Muscle layer of colon (tissue), 2 donors: ENCODE data around the gene CEP85L.

Experiments
- H3K27ac ChIP-seq: one replicate; pipeline ENCODE4 v1.7.0; 2013; ENCODE audit warnings: low read depth, mild to moderate bottlenecking, low read length, moderate library complexity
- H3K27me3 ChIP-seq, 2 donors: one replicate each; pipeline ENCODE4 v1.7.0; 2013; ENCODE audit warnings: low read length in 2 of 2, mild to moderate bottlenecking in 2 of 2; ENCODE audit not compliant: insufficient read depth in 2 of 2, control insufficient read depth in 1 of 2
- H3K36me3 ChIP-seq: one replicate; pipeline ENCODE4 v1.7.0; 2013; ENCODE audit warnings: mild to moderate bottlenecking, low read length; ENCODE audit not compliant: insufficient read depth
- H3K4me1 ChIP-seq: one replicate; pipeline ENCODE4 v1.7.0; 2013; ENCODE audit warnings: mild to moderate bottlenecking, low read length; ENCODE audit not compliant: insufficient read depth
- H3K4me3 ChIP-seq, 2 donors: one replicate each; pipeline ENCODE4 v1.7.0; 2013; ENCODE audit warnings: low read length in 2 of 2, low read depth in 1 of 2, mild to moderate bottlenecking in 1 of 2, moderate library complexity in 1 of 2
- H3K9ac ChIP-seq: one replicate; pipeline ENCODE4 v1.7.0; 2013; ENCODE audit warnings: low read length
- H3K9me3 ChIP-seq: one replicate; pipeline ENCODE4 v1.7.0; 2013; ENCODE audit warnings: mild to moderate bottlenecking, low read length
- donor health status: abdominal sarcoma.
- donor health status: Adenocarcinoma of cecum.

Gene CEP85L

DNA sequence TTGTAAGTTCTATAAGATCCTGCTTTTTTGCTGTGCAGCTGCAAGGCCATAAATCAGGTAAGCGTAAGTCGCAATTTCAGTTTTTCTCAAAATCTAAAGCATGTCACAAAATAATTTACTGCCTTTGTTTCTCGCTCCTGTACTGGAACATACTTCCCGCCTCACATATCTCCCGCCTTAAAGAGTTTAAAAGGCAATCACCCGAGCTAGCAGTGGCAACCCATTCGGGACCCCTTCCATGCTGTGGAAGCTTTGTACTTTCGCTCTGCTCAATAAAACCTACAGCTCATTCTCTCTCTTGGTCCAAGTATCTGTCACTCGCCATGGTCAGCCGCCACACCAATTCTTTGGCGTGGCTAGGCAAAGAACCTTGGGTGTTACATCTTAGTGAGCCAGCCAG, 34.0 kb downstream of the CEP85L start:
- Histone ChIP-seq H3K9me3 (no peaks in the 10 kb centered on the region), H3K4me1 (peaks cover 6% of the 10 kb centered on the region), H3K27ac (no peak overlapping the region), H3K4me3 (no peak overlapping the region), H3K9ac (no peak overlapping the region), H3K27me3 (no peaks in the 10 kb centered on the region), H3K36me3 (no peaks in the 10 kb centered on the region)

GRCh38 chr6:118611334-118611733, 40.1 kb downstream of the CEP85L start:
- H3K4me1 ChIP-seq: no peaks in the 10 kb centered on the region
- H3K27me3 ChIP-seq: no peaks in the 10 kb centered on the region
- no peak overlapping the region for H3K9ac ChIP-seq
- no peaks in the 10 kb centered on the region for H3K9me3 ChIP-seq
- no peak overlapping the region for H3K4me3 ChIP-seq
- no peak overlapping the region for H3K27ac ChIP-seq
- no peaks in the 10 kb centered on the region for H3K36me3 ChIP-seq

GRCh38 chr6:118606858-118607257, 44.5 kb downstream of the CEP85L start:
- no peaks in the 10 kb centered on the region for H3K4me1 ChIP-seq
- H3K9me3 ChIP-seq: no peaks in the 10 kb centered on the region
- no peak overlapping the region for H3K9ac ChIP-seq
- no peaks in the 10 kb centered on the region for H3K27me3 ChIP-seq
- H3K27ac ChIP-seq: no peak overlapping the region
- H3K36me3 ChIP-seq: no peaks in the 10 kb centered on the region
- H3K4me3 ChIP-seq: no peak overlapping the region

DNA sequence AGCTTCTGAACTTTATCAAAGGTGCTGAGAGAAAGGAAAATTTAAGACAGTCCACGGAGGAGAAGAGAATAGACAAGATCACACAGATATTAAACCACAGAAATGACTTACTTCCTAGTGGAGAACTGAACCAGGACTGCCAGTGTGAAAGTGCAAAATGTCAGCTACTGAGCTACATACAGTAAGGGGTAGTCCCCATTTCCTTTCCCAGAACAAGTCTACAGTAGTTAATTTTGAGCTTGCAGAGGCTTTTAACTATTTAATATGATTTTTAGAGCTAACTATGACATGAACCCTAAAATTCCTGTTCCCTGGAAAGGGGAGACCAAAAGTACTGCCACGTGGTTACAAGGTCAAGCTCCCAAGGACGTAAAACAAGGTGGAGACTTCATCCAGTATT, 45.1 kb downstream of the CEP85L start:
- H3K36me3 ChIP-seq: no peaks in the 10 kb centered on the region

DNA sequence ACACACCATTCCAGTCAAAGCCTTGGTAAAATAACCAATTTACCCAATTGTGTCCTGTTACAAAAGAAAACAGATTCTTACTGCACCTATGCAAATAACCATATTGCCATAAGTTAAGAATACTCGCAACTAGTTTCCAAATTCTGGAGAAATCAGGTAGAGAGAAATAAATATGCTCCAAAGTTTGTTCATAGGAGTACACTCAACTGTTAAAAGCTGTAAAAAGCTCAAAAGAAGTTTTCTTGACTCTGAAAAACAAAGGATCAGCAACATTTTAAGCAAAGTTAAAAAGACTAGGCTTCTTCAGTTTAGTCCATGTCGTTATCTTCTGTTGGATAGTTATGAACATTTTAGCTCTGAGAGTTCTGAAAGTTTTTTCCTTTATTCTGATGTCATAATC, 48.0 kb downstream of the CEP85L start:
- Histone ChIP-seq H3K9me3 (no peaks in the 10 kb centered on the region), H3K9ac (no peak overlapping the region), H3K4me1 (peaks cover 4% of the 10 kb centered on the region), H3K27ac (no peak overlapping the region), H3K4me3 (no peak overlapping the region), H3K27me3 (no peaks in the 10 kb centered on the region), H3K36me3 (no peaks in the 10 kb centered on the region)

More for the DNA sequence above, 45.1 kb downstream of the CEP85L start:
- Histone ChIP-seq H3K27me3 (no peaks in the 10 kb centered on the region), H3K27ac (no peak overlapping the region), H3K9ac (no peak overlapping the region), H3K9me3 (no peaks in the 10 kb centered on the region), H3K4me3 (no peak overlapping the region), H3K4me1 (no peaks in the 10 kb centered on the region)

DNA sequence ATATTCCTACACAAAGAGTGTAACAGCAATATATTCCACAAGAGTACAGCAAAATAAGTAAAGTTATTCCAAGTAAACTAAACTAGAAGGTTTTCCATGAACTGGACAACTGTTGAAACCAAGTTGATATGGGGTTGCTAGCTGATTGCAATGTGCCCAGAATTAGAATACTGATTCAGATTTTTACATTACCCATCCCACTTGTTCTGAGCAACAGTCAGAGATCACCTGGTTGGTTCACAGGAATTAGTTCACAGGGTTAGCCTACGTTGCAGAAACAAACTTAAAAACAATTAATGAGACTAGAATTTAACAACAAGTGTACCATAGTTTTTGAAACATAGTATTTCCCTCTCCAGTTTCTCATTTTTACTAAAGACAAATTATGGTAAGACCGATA, 49.1 kb downstream of the CEP85L start:
- no peak overlapping the region for H3K4me3 ChIP-seq
- no peaks in the 10 kb centered on the region for H3K9me3 ChIP-seq
- peaks cover 7% of the 10 kb centered on the region for H3K4me1 ChIP-seq
- H3K9ac ChIP-seq: no peak overlapping the region
- no peak overlapping the region for H3K27ac ChIP-seq
- H3K36me3 ChIP-seq: no peaks in the 10 kb centered on the region
- H3K27me3 ChIP-seq: no peaks in the 10 kb centered on the region

- H3K9ac ChIP-seq: no peak overlapping the region
- no peak overlapping the region for H3K27ac ChIP-seq
- no peak overlapping the region for H3K4me3 ChIP-seq
- H3K27me3 ChIP-seq: no peaks in the 10 kb centered on the region
- no peaks in the 10 kb centered on the region for H3K36me3 ChIP-seq
- no peaks in the 10 kb centered on the region for H3K9me3 ChIP-seq
- H3K4me1 ChIP-seq: peaks cover 7% of the 10 kb centered on the region
Observed at GRCh38 chr6:118598324-118598723, 53.1 kb downstream of the CEP85L start.

DNA sequence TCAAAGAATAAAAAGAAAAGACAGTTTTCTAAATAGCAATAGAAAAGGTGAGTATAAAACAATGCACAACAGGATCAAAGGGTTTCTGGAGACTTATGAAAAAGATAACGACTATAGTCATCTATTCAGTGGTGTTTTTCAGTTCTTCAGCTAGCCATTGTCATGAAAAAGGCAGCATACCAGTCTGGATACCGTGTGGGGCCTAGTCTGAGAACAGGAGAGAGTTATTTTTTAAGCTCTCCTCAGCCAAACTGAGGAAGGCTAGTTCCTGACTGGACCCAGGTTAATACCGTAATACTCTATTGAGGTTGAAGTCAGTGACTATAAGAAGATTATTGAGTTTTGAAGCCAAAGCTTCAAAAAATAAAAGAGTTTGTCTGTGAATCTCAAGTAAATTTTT, 53.8 kb downstream of the CEP85L start:
- Histone ChIP-seq H3K9ac (no peak overlapping the region), H3K36me3 (no peaks in the 10 kb centered on the region), H3K4me3 (no peak overlapping the region), H3K27ac (no peak overlapping the region), H3K4me1 (peaks cover 7% of the 10 kb centered on the region), H3K9me3 (no peaks in the 10 kb centered on the region), H3K27me3 (no peaks in the 10 kb centered on the region)

DNA sequence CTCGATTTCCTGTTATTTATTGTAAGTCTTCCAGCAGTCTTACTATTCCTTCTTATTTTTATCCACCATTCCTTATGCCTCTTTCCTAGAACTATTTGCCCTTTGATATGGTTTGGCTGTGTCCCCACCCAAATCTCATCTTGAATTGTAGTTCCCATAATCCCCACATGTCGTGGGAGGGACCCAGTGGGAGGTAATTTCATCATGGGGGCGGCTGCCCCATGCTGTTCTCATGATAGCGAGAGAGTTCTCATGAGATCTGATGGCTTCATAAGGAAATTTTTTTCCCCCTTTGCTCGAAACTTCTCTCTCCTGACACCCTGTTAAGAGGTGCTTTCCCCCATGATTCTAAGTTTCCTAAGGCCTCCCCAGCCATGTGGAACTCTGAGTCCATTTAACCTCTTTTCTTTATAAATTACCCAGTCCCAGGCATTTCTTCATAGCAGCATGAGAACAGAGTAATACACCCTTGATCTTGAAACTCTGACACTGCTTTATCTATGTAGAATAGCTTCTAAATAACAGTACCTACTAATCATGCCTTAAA, 54.5 kb downstream of the CEP85L start:
- no peaks in the 10 kb centered on the region for H3K27me3 ChIP-seq
- H3K27ac ChIP-seq: no peak overlapping the region

GRCh38 chr6:118594877-118595276, 56.5 kb downstream of the CEP85L start:
- H3K9ac ChIP-seq: no peak overlapping the region
- no peaks in the 10 kb centered on the region for H3K9me3 ChIP-seq
- H3K36me3 ChIP-seq: no peaks in the 10 kb centered on the region
- H3K27ac ChIP-seq: no peak overlapping the region
- no peaks in the 10 kb centered on the region for H3K27me3 ChIP-seq
- H3K4me1 ChIP-seq: peaks cover 8% of the 10 kb centered on the region
- H3K4me3 ChIP-seq: no peak overlapping the region

More for the DNA sequence above, 54.5 kb downstream of the CEP85L start:
- Histone ChIP-seq H3K9ac (no peak overlapping the region), H3K36me3 (no peaks in the 10 kb centered on the region), H3K4me1 (peaks cover 7% of the 10 kb centered on the region), H3K4me3 (no peak overlapping the region), H3K9me3 (no peaks in the 10 kb centered on the region)

DNA sequence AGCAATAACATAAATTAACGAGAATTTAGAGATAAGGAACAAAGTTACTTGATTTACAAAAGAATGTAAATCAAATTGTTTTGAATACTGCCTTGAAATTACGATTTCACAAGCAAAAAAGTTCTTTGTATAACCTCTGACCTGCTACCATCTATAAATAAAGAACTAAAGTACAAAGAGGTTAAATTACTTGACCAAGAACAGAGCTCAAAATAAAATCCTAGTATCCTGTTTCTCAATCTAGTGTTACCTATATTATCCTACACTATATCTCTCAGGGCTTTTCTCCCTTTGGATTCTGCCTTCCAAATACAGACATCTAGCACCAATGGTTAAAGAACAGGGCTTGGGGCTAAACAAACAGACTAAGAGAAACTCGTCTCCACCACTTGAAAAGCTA, 59.5 kb downstream of the CEP85L start:
- no peak overlapping the region for H3K27ac ChIP-seq
- no peaks in the 10 kb centered on the region for H3K36me3 ChIP-seq
- no peaks in the 10 kb centered on the region for H3K9me3 ChIP-seq
- H3K9ac ChIP-seq: no peak overlapping the region
- no peaks in the 10 kb centered on the region for H3K27me3 ChIP-seq
- no peak overlapping the region for H3K4me3 ChIP-seq
- H3K4me1 ChIP-seq: peaks cover 7% of the 10 kb centered on the region

DNA sequence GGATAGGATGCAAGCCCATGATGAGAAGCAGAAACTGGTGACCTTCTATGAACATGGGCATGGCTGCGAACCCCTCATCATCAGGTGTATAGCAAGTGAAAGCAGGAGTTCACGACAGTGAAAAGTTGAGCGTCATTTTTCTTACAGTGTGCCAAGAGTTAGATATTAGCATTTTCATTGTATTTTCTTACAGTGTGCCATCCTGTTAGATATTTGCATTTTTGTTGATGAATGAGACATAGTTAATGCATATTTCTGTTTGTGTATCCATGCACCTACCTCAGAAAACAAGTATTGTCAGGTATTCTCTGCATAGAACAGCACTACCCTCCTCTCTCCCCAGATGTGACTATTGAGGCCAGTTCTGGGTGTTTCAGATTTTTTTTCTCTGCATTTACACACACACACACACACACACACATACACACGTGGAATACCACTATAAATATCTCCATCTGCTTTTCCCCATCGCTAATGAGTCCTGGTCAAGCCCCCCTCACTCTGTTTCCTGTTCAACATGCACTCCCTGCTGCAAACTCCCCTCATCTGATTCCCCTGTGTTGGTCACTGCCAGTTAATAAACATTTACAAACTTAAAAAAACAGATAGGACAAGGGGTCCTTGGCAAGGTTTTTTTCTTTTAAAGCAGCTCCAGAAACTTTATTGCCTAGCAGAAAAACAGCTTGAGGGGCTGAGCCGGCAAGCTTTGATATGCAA, 61.6 kb downstream of the CEP85L start:
- H3K4me3 ChIP-seq: no peak overlapping the region
- no peak overlapping the region for H3K9ac ChIP-seq
- H3K27me3 ChIP-seq: no peaks in the 10 kb centered on the region
- peaks cover 7% of the 10 kb centered on the region for H3K4me1 ChIP-seq
- no peaks in the 10 kb centered on the region for H3K36me3 ChIP-seq
- no peak overlapping the region for H3K27ac ChIP-seq
- H3K9me3 ChIP-seq: no peaks in the 10 kb centered on the region
